K562 (cell line): Measurements from ENCODE around the gene HMCN1.

ENCODE experiments used
- TF ChIP-seq, protein P1 (sequence below), 3 experiments: IDR thresholded peaks in 2 of 3; conservative IDR thresholded peaks in 1 of 3; 2 replicates each; pipeline ENCODE4 v1.5.1; 2011 to 2012; ENCODE audit warnings: low read length in 3 of 3, mild to moderate bottlenecking in 3 of 3, control low read depth in 2 of 3, improper control_type of control experiment in 1 of 3, inconsistent platforms in 1 of 3, low read depth in 1 of 3, mixed read lengths in 1 of 3, moderate library complexity in 1 of 3; ENCODE audit not compliant: insufficient read depth in 2 of 3
- TF ChIP-seq, protein P2 (sequence below), 2 experiments: fragments of 450-650 bp in 1 of 2; sonication (generic) in 1 of 2; formaldehyde crosslinking in 1 of 2; IDR thresholded peaks; 2 replicates each; pipeline versions ENCODE4 v1.7.1 to v1.9.0; 2016 to 2022; ENCODE audit warnings: inconsistent platforms in 1 of 2, mild to moderate bottlenecking in 1 of 2, missing genetic modification reagents in 1 of 2

DNA sequence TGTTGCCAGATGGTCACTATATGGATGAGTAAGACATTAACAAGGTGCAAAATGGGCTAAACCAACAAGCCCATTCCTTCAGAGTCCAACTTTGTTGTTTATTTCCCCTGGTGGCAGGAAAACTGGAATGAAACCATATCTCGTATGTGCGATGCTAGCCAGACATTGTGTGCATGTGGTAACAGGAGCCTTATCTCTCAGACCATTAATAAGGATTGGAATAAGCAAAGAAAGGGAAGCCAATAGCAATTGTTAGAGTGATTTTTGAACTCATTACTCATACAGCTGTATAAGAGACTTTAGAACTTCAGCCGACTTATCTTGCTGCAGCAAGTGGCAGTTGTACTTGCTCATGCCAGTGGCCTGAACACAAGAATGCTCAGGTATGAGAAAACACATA, 30.0 kb upstream of the HMCN1 start:
- TF ChIP-seq, protein P1, sequence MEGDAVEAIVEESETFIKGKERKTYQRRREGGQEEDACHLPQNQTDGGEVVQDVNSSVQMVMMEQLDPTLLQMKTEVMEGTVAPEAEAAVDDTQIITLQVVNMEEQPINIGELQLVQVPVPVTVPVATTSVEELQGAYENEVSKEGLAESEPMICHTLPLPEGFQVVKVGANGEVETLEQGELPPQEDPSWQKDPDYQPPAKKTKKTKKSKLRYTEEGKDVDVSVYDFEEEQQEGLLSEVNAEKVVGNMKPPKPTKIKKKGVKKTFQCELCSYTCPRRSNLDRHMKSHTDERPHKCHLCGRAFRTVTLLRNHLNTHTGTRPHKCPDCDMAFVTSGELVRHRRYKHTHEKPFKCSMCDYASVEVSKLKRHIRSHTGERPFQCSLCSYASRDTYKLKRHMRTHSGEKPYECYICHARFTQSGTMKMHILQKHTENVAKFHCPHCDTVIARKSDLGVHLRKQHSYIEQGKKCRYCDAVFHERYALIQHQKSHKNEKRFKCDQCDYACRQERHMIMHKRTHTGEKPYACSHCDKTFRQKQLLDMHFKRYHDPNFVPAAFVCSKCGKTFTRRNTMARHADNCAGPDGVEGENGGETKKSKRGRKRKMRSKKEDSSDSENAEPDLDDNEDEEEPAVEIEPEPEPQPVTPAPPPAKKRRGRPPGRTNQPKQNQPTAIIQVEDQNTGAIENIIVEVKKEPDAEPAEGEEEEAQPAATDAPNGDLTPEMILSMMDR (IDR thresholded peaks at IDR 0.05 in 2 of 3, conservative IDR thresholded peaks at IDR 0.05 in 1 of 3; ENCODE audit: insufficient read depth in 2 of 3, low read depth in 1 of 3, low read length in 3 of 3) = no peak
- TF ChIP-seq, protein P2, sequence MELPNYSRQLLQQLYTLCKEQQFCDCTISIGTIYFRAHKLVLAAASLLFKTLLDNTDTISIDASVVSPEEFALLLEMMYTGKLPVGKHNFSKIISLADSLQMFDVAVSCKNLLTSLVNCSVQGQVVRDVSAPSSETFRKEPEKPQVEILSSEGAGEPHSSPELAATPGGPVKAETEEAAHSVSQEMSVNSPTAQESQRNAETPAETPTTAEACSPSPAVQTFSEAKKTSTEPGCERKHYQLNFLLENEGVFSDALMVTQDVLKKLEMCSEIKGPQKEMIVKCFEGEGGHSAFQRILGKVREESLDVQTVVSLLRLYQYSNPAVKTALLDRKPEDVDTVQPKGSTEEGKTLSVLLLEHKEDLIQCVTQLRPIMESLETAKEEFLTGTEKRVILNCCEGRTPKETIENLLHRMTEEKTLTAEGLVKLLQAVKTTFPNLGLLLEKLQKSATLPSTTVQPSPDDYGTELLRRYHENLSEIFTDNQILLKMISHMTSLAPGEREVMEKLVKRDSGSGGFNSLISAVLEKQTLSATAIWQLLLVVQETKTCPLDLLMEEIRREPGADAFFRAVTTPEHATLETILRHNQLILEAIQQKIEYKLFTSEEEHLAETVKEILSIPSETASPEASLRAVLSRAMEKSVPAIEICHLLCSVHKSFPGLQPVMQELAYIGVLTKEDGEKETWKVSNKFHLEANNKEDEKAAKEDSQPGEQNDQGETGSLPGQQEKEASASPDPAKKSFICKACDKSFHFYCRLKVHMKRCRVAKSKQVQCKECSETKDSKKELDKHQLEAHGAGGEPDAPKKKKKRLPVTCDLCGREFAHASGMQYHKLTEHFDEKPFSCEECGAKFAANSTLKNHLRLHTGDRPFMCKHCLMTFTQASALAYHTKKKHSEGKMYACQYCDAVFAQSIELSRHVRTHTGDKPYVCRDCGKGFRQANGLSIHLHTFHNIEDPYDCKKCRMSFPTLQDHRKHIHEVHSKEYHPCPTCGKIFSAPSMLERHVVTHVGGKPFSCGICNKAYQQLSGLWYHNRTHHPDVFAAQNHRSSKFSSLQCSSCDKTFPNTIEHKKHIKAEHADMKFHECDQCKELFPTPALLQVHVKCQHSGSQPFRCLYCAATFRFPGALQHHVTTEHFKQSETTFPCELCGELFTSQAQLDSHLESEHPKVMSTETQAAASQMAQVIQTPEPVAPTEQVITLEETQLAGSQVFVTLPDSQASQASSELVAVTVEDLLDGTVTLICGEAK (IDR thresholded peaks at IDR 0.05) = no peak
- TF ChIP-seq, protein P2 (CRISPR knock-in tag; IDR thresholded peaks at IDR 0.05) = no peak
